BE2C (cell line): Measurements from ENCODE around the gene SOX6.

Experiments used
- DNase-seq: peaks from one replicate; pipeline ENCODE4 v3.0.0-alpha.2; 2020
- H3K27me3 ChIP-seq: fragments of 250-450 bp; sonication (Bioruptor Pico); 2 replicates; pipeline ENCODE4 v1.5.1; 2020; ENCODE audit warnings: mild to moderate bottlenecking
- H3K36me3 ChIP-seq: fragments of 250-450 bp; sonication (Bioruptor Pico); 2 replicates; pipeline ENCODE4 v1.5.1; 2020; ENCODE audit warnings: mild to moderate bottlenecking
- H3K4me1 ChIP-seq: fragments of 250-450 bp; sonication (Bioruptor Pico); 2 replicates; pipeline ENCODE4 v1.5.1; 2020
- H3K4me3 ChIP-seq: 2 replicates; pipeline ENCODE4 v1.5.1; 2011; ENCODE audit warnings: low read depth, low read length
- H3K9me3 ChIP-seq: fragments of 250-450 bp; sonication (Bioruptor Pico); 2 replicates; pipeline ENCODE4 v1.5.1; 2020
- TF ChIP-seq, protein P1 (sequence below): IDR thresholded peaks from 2 replicates; pipeline ENCODE4 v1.5.1; 2012; ENCODE audit warnings: mild to moderate bottlenecking, low read depth, low read length

SOX6 gene

GRCh38 chr11:16367252-16367651, 10.9 kb upstream of the SOX6 start:
- Histone ChIP-seq H3K36me3 (no peaks in the 10 kb centered on the region), H3K4me3 (no peak overlapping the region), H3K27me3 (no peaks in the 10 kb centered on the region), H3K4me1 (no peaks in the 10 kb centered on the region), H3K9me3 (no peaks in the 10 kb centered on the region)
- DNase-seq, result no peak
- TF ChIP-seq, protein P1, sequence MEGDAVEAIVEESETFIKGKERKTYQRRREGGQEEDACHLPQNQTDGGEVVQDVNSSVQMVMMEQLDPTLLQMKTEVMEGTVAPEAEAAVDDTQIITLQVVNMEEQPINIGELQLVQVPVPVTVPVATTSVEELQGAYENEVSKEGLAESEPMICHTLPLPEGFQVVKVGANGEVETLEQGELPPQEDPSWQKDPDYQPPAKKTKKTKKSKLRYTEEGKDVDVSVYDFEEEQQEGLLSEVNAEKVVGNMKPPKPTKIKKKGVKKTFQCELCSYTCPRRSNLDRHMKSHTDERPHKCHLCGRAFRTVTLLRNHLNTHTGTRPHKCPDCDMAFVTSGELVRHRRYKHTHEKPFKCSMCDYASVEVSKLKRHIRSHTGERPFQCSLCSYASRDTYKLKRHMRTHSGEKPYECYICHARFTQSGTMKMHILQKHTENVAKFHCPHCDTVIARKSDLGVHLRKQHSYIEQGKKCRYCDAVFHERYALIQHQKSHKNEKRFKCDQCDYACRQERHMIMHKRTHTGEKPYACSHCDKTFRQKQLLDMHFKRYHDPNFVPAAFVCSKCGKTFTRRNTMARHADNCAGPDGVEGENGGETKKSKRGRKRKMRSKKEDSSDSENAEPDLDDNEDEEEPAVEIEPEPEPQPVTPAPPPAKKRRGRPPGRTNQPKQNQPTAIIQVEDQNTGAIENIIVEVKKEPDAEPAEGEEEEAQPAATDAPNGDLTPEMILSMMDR, result no peak

DNA sequence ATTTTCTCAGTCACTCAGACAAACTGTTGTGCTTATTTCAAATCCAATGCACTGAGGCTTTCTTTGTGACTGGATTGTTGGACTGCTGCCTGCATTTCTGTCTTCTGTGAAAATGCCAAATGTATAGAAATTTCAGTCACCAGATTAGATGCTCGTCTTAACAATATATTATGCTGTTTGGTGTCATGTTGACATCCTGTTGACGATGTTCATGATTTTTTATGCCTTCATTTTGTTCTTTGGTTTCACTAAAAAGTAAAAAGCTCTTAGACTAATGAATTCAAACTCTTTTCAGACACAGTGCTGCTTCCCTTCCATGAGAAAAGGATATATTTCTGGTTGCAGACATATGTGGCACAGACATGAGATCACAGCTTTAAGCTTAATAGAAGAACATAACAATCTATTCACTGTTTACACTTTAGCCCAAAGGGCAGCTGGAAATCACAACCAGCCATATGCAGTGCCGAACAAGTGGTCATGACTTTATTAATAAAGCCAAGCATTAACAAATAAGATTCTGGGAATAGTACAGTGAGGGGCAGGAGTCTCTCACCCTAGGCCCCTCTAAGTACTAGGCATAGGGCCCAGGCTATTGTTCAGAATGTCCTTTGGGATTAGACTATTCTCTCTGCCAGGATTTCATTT, 9.4 kb upstream of the SOX6 start:
- no peak for DNase-seq
- Histone ChIP-seq H3K36me3 (no peaks in the 10 kb centered on the region), H3K4me1 (no peaks in the 10 kb centered on the region), H3K9me3 (no peaks in the 10 kb centered on the region), H3K4me3 (no peak overlapping the region), H3K27me3 (no peaks in the 10 kb centered on the region)
- TF ChIP-seq, protein P1, result no peak

DNA sequence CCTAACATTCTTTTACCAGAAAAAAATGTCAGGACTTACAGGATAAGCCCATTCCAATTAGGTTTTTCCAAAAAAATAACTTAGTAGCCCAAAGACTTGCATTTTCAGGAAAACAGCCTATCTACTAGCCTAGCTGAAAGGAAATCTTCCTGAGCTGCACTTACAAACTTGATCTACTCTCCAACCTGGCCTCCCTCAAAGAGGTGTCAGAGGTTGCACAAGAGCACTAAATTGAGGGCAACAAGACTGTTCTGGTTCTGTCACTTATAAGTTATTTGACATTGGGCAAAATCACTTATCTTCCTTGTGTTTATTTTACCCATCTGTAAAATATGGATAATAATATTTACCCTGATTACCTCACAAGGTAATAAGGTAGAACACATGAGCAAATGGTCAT, 7.9 kb upstream of the SOX6 start:
- no peak for DNase-seq
- Histone ChIP-seq H3K4me1 (no peaks in the 10 kb centered on the region), H3K4me3 (no peak overlapping the region), H3K36me3 (no peaks in the 10 kb centered on the region), H3K9me3 (no peaks in the 10 kb centered on the region), H3K27me3 (no peaks in the 10 kb centered on the region)
- TF ChIP-seq, protein P1, result no peak

GRCh38 chr11:16363706-16364105, 7.4 kb upstream of the SOX6 start:
- Histone ChIP-seq H3K9me3 (no peaks in the 10 kb centered on the region), H3K4me1 (no peaks in the 10 kb centered on the region), H3K4me3 (no peak overlapping the region), H3K36me3 (no peaks in the 10 kb centered on the region), H3K27me3 (no peaks in the 10 kb centered on the region)
- TF ChIP-seq, protein P1, result no peak
- no peak for DNase-seq

GRCh38 chr11:16361108-16361865, 4.9 kb upstream of the SOX6 start:
- no peaks in the 10 kb centered on the region for H3K36me3 ChIP-seq
- TF ChIP-seq, protein P1, result no peak
- no peaks in the 10 kb centered on the region for H3K9me3 ChIP-seq
- H3K4me3 ChIP-seq, result no peak overlapping the region
- DNase-seq, result no peak
- no peaks in the 10 kb centered on the region for H3K27me3 ChIP-seq
- no peaks in the 10 kb centered on the region for H3K4me1 ChIP-seq

GRCh38 chr11:16359369-16359768, 3.0 kb upstream of the SOX6 start:
- H3K27me3 ChIP-seq, result no peaks in the 10 kb centered on the region
- no peaks in the 10 kb centered on the region for H3K4me1 ChIP-seq
- TF ChIP-seq, protein P1, result no peak
- H3K36me3 ChIP-seq, result no peaks in the 10 kb centered on the region
- no peaks in the 10 kb centered on the region for H3K9me3 ChIP-seq
- DNase-seq, result no peak
- no peak overlapping the region for H3K4me3 ChIP-seq
